Erythroblast (primary cell): ENCODE data around the gene NLGN1.

Experiments
- GATA1 ChIP-seq: IDR thresholded peaks from 2 replicates; pipeline ENCODE4 v1.6.1; 2011; ENCODE audit warnings: low read depth, mild to moderate bottlenecking, control low read depth, low read length, moderate library complexity
- POLR2A ChIP-seq: IDR thresholded peaks from 2 replicates; pipeline ENCODE4 v1.6.1; 2011; ENCODE audit warnings: mild to moderate bottlenecking, low read length

DNA sequence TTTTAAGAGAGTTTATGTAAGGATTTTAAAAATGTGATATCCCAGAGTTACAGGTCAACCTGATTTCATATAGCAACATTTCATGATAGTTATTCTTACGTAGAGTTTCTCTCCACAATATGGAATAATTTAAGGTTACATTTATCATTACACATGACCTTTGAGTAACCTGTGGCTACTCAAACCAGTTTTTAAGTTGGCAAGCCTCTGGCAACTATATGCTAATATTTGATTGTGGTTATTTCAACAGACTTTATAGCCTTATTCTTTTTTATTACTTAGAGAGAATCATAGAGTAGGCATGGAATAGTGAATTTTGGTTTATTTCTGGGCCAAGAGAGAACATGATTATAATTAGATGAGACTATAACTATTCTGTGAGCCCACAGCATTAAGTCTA, 504.9 kb downstream of the NLGN1 start:
- TF ChIP-seq POLR2A (no peak), GATA1 (no peak)
